HEK293 (cell line): Measurements from ENCODE around the gene MYO18B.

Source experiments
- CTCF ChIA-PET: fragments of 350-600 bp; formaldehyde crosslinking; extraction: SDS; loops from one replicate; lab custom pipeline; 2021; ENCODE audit warnings: antibody characterized with exemption; lab: Yijun Ruan, JAX
- POLR2A ChIA-PET: fragments of 300-600 bp; formaldehyde crosslinking; extraction: SDS; loops from one replicate; lab custom pipeline; 2020; ENCODE audit warnings: antibody characterized with exemption, inconsistent platforms; lab: Yijun Ruan, JAX
- H3K27ac ChIP-seq: fragments of 200-500 bp; sonication (Bioruptor generic); 2 replicates; pipeline ENCODE4 v1.5.1; 2014; ENCODE audit warnings: low read depth, low read length, control low read depth, inconsistent platforms; ENCODE audit errors: extremely low read depth
- H3K36me3 ChIP-seq, 2 experiments: fragments of 200-500 bp in 1 of 2; sonication (Bioruptor generic) in 1 of 2; 1 replicate in 1 of 2; 2 replicates in 1 of 2; pipeline ENCODE4 v1.5.1; 2014 to 2017; ENCODE audit warnings: inconsistent platforms in 2 of 2, low read length in 2 of 2; ENCODE audit not compliant: control insufficient read depth in 2 of 2, insufficient read depth in 1 of 2
- H3K4me1 ChIP-seq: fragments of 200-500 bp; sonication (Bioruptor generic); 2 replicates; pipeline ENCODE4 v1.5.1; 2014; ENCODE audit warnings: mild to moderate bottlenecking, low read length, inconsistent platforms; ENCODE audit not compliant: control insufficient read depth, insufficient read depth
- H3K4me3 ChIP-seq: 2 replicates; pipeline ENCODE4 v1.5.1; 2011; ENCODE audit warnings: low read depth, mild to moderate bottlenecking, control low read depth, low read length, moderate library complexity
- H3K9me3 ChIP-seq: fragments of 200-500 bp; sonication (Bioruptor generic); 2 replicates; pipeline ENCODE4 v1.5.1; 2014; ENCODE audit warnings: low read depth, low read length, inconsistent platforms; ENCODE audit not compliant: control insufficient read depth, insufficient read depth
- OSR2 ChIP-seq: fragments of 450-650 bp; formaldehyde crosslinking; IDR thresholded peaks from 2 replicates; pipeline ENCODE4 v1.5.1; 2016; ENCODE audit warnings: missing biosample characterization, missing genetic modification characterization
- SP2 ChIP-seq: fragments of 450-650 bp; formaldehyde crosslinking; IDR thresholded peaks from 2 replicates; pipeline ENCODE4 v1.5.1; 2016; ENCODE audit warnings: missing biosample characterization, missing genetic modification characterization
- ZBTB10 ChIP-seq: fragments of 450-650 bp; formaldehyde crosslinking; IDR thresholded peaks from 2 replicates; pipeline ENCODE4 v1.5.1; 2016; ENCODE audit warnings: missing biosample characterization, missing genetic modification characterization
- ZBTB20 ChIP-seq: fragments of 450-650 bp; formaldehyde crosslinking; IDR thresholded peaks from 2 replicates; pipeline ENCODE4 v1.5.1; 2016; ENCODE audit warnings: missing biosample characterization, missing genetic modification characterization
- ZFP69B ChIP-seq: fragments of 450-650 bp; formaldehyde crosslinking; IDR thresholded peaks from 2 replicates; pipeline ENCODE4 v1.5.1; 2016; ENCODE audit warnings: missing biosample characterization, missing genetic modification characterization
- ZNF155 ChIP-seq: fragments of 450-650 bp; formaldehyde crosslinking; IDR thresholded peaks from 2 replicates; pipeline ENCODE4 v1.5.1; 2016; ENCODE audit warnings: missing biosample characterization, missing genetic modification characterization
- ZNF214 ChIP-seq: fragments of 450-650 bp; formaldehyde crosslinking; IDR thresholded peaks from 2 replicates; pipeline ENCODE4 v1.5.1; 2017; ENCODE audit warnings: missing biosample characterization, mild to moderate bottlenecking, missing genetic modification characterization, borderline replicate concordance
- ZNF311 ChIP-seq: fragments of 450-650 bp; formaldehyde crosslinking; IDR thresholded peaks from 2 replicates; pipeline ENCODE4 v1.5.1; 2017; ENCODE audit warnings: missing biosample characterization, missing genetic modification characterization, borderline replicate concordance
- ZNF324 ChIP-seq: fragments of 450-650 bp; formaldehyde crosslinking; IDR thresholded peaks from 2 replicates; pipeline ENCODE4 v1.5.1; 2016; ENCODE audit warnings: missing biosample characterization, missing genetic modification characterization
- ZNF37A ChIP-seq: fragments of 450-650 bp; IDR thresholded peaks from 2 replicates; pipeline ENCODE4 v1.5.1; 2018; ENCODE audit warnings: missing biosample characterization, missing genetic modification characterization
- ZNF549 ChIP-seq: fragments of 450-650 bp; IDR thresholded peaks from 2 replicates; pipeline ENCODE4 v1.5.1; 2018; ENCODE audit warnings: missing biosample characterization, missing genetic modification characterization, mild to moderate bottlenecking, inconsistent platforms, moderate library complexity
- ZNF600 ChIP-seq: fragments of 450-650 bp; formaldehyde crosslinking; IDR thresholded peaks from 2 replicates; pipeline ENCODE4 v1.5.1; 2016; ENCODE audit warnings: missing biosample characterization, missing genetic modification characterization
- ZNF629 ChIP-seq: fragments of 450-650 bp; formaldehyde crosslinking; IDR thresholded peaks from 2 replicates; pipeline ENCODE4 v1.5.1; 2017; ENCODE audit warnings: missing biosample characterization, missing genetic modification characterization
- ZNF654 ChIP-seq: fragments of 450-650 bp; formaldehyde crosslinking; IDR thresholded peaks from 2 replicates; pipeline ENCODE4 v1.5.1; 2016; ENCODE audit warnings: low read depth, missing biosample characterization, missing genetic modification characterization
- ZNF747 ChIP-seq: fragments of 450-650 bp; formaldehyde crosslinking; IDR thresholded peaks from 2 replicates; pipeline ENCODE4 v1.5.1; 2016; ENCODE audit warnings: missing biosample characterization, missing genetic modification characterization
- ZSCAN23 ChIP-seq: fragments of 450-650 bp; formaldehyde crosslinking; IDR thresholded peaks from 2 replicates; pipeline ENCODE4 v1.5.1; 2016; ENCODE audit warnings: missing biosample characterization, missing genetic modification characterization
- ZSCAN30 ChIP-seq: fragments of 450-650 bp; IDR thresholded peaks from 2 replicates; pipeline ENCODE4 v1.5.1; 2018; ENCODE audit warnings: missing biosample characterization, mild to moderate bottlenecking, missing genetic modification characterization, moderate library complexity
- TF ChIP-seq, protein P1 (sequence below): fragments of 450-650 bp; formaldehyde crosslinking; IDR thresholded peaks from 2 replicates; pipeline ENCODE4 v1.5.1; 2016; ENCODE audit warnings: missing biosample characterization, missing genetic modification characterization
- TF ChIP-seq, protein P2 (sequence below): fragments of 450-650 bp; formaldehyde crosslinking; IDR thresholded peaks from 2 replicates; pipeline ENCODE4 v1.5.1; 2016; ENCODE audit warnings: missing biosample characterization, missing genetic modification characterization
- TF ChIP-seq, protein P3 (sequence below): fragments of 450-650 bp; formaldehyde crosslinking; IDR thresholded peaks from 2 replicates; pipeline ENCODE4 v1.5.1; 2016; ENCODE audit warnings: missing biosample characterization, missing genetic modification characterization
- TF ChIP-seq, protein P4 (sequence below): fragments of 450-650 bp; formaldehyde crosslinking; IDR thresholded peaks from 2 replicates; pipeline ENCODE4 v1.5.1; 2016; ENCODE audit warnings: missing biosample characterization, missing genetic modification characterization

The MYO18B gene

GRCh38 chr22:25753252-25753651 lies 11.3 kb downstream of the MYO18B start (continued):
- TF ChIP-seq ZBTB10: no peak
- TF ChIP-seq ZNF311 (tag by site-specific recombination): no peak
- TF ChIP-seq, protein P1, sequence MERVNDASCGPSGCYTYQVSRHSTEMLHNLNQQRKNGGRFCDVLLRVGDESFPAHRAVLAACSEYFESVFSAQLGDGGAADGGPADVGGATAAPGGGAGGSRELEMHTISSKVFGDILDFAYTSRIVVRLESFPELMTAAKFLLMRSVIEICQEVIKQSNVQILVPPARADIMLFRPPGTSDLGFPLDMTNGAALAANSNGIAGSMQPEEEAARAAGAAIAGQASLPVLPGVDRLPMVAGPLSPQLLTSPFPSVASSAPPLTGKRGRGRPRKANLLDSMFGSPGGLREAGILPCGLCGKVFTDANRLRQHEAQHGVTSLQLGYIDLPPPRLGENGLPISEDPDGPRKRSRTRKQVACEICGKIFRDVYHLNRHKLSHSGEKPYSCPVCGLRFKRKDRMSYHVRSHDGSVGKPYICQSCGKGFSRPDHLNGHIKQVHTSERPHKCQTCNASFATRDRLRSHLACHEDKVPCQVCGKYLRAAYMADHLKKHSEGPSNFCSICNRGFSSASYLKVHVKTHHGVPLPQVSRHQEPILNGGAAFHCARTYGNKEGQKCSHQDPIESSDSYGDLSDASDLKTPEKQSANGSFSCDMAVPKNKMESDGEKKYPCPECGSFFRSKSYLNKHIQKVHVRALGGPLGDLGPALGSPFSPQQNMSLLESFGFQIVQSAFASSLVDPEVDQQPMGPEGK (tag by site-specific recombination): no peak
- no peak for TF ChIP-seq ZBTB20 (tag by site-specific recombination)
- TF ChIP-seq, all 188 proteins: peak for 0

DNA sequence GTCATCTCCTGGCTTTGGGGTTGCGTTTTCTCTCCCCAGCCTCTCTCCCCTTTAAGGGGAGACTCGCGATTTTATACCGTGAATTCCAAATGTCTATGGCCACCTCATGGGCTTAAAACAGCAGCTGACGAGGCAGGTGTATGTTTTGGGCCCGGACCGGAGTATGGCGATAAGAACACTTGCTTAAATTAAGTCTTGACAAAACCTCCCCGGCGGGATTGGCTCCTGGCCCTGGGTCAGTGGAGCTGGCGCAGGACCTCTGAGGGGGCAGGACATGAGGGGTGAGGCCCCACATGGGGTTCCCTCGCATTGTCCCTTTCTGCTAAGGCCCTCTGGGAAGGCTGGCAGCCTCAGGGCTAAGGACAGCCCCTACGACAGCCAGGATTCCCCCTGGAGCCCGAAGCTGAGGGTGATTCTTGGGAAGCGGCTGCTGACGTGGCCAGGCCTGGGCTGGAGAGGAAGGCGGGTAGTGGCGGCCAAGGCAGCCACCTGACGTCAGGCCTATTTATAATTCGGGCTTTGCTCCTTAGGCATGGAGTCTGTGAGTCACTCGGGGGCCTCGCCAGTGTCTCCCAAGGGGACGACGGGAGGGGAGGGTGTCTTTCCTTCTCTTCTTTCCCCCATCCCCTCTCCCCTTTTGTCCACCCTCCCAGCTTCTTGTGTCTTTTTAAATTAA lies 12.7 kb downstream of the MYO18B start:
- Histone ChIP-seq H3K4me1 (no peaks in the 10 kb centered on the region), H3K4me3 (no peak overlapping the region), H3K27ac (no peak overlapping the region)
- CTCF ChIA-PET: interaction anchor here (0.6 kb wide), 1 partner anchor 9 kb away, joined by 3 read pairs; no protein-coding TSS in a partner anchor
- TF ChIP-seq ZNF654 (tag by site-specific recombination): no peak
- TF ChIP-seq, protein P2, sequence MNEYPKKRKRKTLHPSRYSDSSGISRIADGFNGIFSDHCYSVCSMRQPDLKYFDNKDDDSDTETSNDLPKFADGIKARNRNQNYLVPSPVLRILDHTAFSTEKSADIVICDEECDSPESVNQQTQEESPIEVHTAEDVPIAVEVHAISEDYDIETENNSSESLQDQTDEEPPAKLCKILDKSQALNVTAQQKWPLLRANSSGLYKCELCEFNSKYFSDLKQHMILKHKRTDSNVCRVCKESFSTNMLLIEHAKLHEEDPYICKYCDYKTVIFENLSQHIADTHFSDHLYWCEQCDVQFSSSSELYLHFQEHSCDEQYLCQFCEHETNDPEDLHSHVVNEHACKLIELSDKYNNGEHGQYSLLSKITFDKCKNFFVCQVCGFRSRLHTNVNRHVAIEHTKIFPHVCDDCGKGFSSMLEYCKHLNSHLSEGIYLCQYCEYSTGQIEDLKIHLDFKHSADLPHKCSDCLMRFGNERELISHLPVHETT (tag by site-specific recombination): no peak
- TF ChIP-seq ZNF549 (tag by site-specific recombination): no peak
- no peak for TF ChIP-seq ZNF214
- TF ChIP-seq, protein P3, sequence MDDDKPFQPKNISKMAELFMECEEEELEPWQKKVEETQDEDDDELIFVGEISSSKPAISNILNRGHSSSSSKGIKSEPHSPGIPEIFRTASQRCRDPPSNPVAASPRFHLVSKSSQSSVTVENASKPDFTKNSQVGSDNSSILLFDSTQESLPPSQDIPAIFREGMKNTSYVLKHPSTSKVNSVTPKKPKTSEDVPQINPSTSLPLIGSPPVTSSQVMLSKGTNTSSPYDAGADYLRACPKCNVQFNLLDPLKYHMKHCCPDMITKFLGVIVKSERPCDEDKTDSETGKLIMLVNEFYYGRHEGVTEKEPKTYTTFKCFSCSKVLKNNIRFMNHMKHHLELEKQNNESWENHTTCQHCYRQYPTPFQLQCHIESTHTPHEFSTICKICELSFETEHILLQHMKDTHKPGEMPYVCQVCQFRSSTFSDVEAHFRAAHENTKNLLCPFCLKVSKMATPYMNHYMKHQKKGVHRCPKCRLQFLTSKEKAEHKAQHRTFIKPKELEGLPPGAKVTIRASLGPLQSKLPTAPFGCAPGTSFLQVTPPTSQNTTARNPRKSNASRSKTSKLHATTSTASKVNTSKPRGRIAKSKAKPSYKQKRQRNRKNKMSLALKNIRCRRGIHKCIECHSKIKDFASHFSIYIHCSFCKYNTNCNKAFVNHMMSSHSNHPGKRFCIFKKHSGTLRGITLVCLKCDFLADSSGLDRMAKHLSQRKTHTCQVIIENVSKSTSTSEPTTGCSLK (tag by site-specific recombination): no peak
- TF ChIP-seq ZNF324: no peak
- no peak for TF ChIP-seq ZNF629
- no peak for TF ChIP-seq ZNF747 (tag by site-specific recombination)
- TF ChIP-seq ZNF155 (tag by site-specific recombination): no peak
- no peak for TF ChIP-seq ZSCAN30 (tag by site-specific recombination)
- TF ChIP-seq, all 188 proteins: peak for 0
- Histone ChIP-seq H3K36me3 (no peaks in the 10 kb centered on the region), H3K9me3 (no peaks in the 10 kb centered on the region)
- POLR2A ChIA-PET: no interaction called here

DNA sequence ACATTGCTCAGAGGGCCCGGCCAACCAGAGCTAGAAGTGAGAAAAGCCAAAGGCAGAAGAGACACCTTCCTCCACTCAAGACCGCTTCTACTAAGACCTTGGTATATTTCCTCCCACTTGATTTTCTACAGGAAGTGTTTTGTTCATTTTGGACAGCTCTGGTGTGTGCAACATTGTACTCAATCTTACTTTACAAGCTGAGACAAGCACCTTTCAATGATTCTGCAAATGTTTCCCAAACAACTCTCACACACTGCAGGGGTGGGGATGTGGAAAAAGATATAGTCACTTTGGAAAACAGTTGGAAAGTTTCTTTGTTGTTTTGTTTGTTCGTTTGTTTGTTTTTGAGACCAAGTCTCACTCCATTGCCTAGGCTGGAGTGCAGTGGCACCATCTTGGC lies 15.7 kb downstream of the MYO18B start:
- Histone ChIP-seq H3K27ac (no peak overlapping the region), H3K4me1 (no peaks in the 10 kb centered on the region), H3K4me3 (no peak overlapping the region), H3K9me3 (no peaks in the 10 kb centered on the region), H3K36me3 (no peaks in the 10 kb centered on the region)
- POLR2A ChIA-PET: no interaction called here
- CTCF ChIA-PET: interaction anchor here (0.7 to 1.2 kb wide), 3 partner anchors 14 to 424 kb away, joined by 3 to 4 read pairs (median 3); no protein-coding TSS in a partner anchor
- TF ChIP-seq ZNF214 (no peak), OSR2 (no peak), ZNF747 (tag by site-specific recombination) (no peak), ZNF37A (tag by site-specific recombination) (no peak), ZFP69B (no peak), SP2 (tag by site-specific recombination) (no peak), ZSCAN23 (no peak), ZNF600 (tag by site-specific recombination) (no peak)
- TF ChIP-seq, protein P4, sequence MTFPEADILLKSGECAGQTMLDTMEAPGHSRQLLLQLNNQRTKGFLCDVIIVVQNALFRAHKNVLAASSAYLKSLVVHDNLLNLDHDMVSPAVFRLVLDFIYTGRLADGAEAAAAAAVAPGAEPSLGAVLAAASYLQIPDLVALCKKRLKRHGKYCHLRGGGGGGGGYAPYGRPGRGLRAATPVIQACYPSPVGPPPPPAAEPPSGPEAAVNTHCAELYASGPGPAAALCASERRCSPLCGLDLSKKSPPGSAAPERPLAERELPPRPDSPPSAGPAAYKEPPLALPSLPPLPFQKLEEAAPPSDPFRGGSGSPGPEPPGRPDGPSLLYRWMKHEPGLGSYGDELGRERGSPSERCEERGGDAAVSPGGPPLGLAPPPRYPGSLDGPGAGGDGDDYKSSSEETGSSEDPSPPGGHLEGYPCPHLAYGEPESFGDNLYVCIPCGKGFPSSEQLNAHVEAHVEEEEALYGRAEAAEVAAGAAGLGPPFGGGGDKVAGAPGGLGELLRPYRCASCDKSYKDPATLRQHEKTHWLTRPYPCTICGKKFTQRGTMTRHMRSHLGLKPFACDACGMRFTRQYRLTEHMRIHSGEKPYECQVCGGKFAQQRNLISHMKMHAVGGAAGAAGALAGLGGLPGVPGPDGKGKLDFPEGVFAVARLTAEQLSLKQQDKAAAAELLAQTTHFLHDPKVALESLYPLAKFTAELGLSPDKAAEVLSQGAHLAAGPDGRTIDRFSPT (tag by site-specific recombination): no peak
